Gastrocnemius medialis (tissue), 4 donors: ENCODE measurements around the gene SPC24. TPM values are rescaled to one million over a fixed set of nuclear protein-coding genes. Genes with fewer than 3 reads are reported as not detected.
A peak's percentile ranks its signal among the peaks of the same experiment; 100 is the strongest.

Source experiments
- ATAC-seq, 2 donors: fragments of 150-250 bp; one replicate each; pipeline ENCODE4 v1.9.1; 2016
- DNase-seq, 2 donors: peaks; one replicate each; pipeline ENCODE4 v3.0.0-alpha.2; 2019
- H3K27ac ChIP-seq, 4 donors: fragments of 200-600 bp; sonication (generic); 1 replicate in 1 of 4; 2 replicates in 3 of 4; pipeline ENCODE4 v1.5.1; 2016 to 2018; ENCODE audit warnings: mild to moderate bottlenecking in 2 of 4, moderate library complexity in 1 of 4
- H3K27me3 ChIP-seq, 3 donors: fragments of 200-600 bp; sonication (generic) in 2 of 3; 1 replicate in 1 of 3; 2 replicates in 2 of 3; pipeline versions ENCODE4 v1.5.1 to v1.6.0; 2016 to 2019; ENCODE audit warnings: mild to moderate bottlenecking in 1 of 3, moderate library complexity in 1 of 3
- H3K36me3 ChIP-seq, 2 donors: fragments of 200-600 bp; sonication (generic) in 1 of 2; one replicate each; pipeline ENCODE4 v1.5.1; 2017 to 2018
- H3K4me1 ChIP-seq, 2 donors: fragments of 200-600 bp; sonication (generic) in 1 of 2; one replicate each; pipeline ENCODE4 v1.5.1; 2016 to 2017; ENCODE audit warnings: mild to moderate bottlenecking in 2 of 2
- H3K4me3 ChIP-seq, 4 donors: fragments of 200-600 bp; sonication (generic) in 3 of 4; 1 replicate in 1 of 4; 2 replicates in 3 of 4; pipeline ENCODE4 v1.5.1; 2016 to 2019; ENCODE audit warnings: mild to moderate bottlenecking in 2 of 4
- H3K9me3 ChIP-seq, 3 donors: fragments of 200-600 bp; sonication (generic) in 2 of 3; 1 replicate in 1 of 3; 2 replicates in 2 of 3; pipeline ENCODE4 v1.5.1; 2016 to 2019
- CTCF ChIP-seq, 5 experiments: fragments of 450-650 bp in 3 of 5; fragments of 200-600 bp in 2 of 5; sonication (generic) in 2 of 5; IDR thresholded peaks in 4 of 5; conservative IDR thresholded peaks in 1 of 5; 1 replicate in 4 of 5; 2 replicates in 1 of 5; pipeline ENCODE4 v1.5.1; 2016 to 2019; ENCODE audit warnings: antibody characterized with exemption in 5 of 5, mild to moderate bottlenecking in 3 of 5, moderate library complexity in 3 of 5
- POLR2A ChIP-seq, 2 donors: fragments of 450-650 bp; IDR thresholded peaks; one replicate each; pipeline ENCODE4 v1.6.1; 2017; ENCODE audit warnings: antibody characterized with exemption in 2 of 2, mild to moderate bottlenecking in 2 of 2, moderate library complexity in 2 of 2
- in situ Hi-C, 4 donors: fragments of 200-750 bp; cut with MboI; loops; one replicate each; pipeline versions ENCODE4 v1.15.0 to v1.8.0; 2017; ENCODE audit warnings: low sequenced_read_pairs in 4 of 4
- intact Hi-C: fragments of 100-400 bp; cut with DNase I; formaldehyde crosslinking; loops from one replicate; pipeline ENCODE4 v1.15.1; 2023; ENCODE audit warnings: low total_unique reads
- total RNA-seq, 4 donors: library from RNA; depleted of rRNA; stranded (reverse); fragments of >200 nt; gene quantifications; one replicate each; pipeline versions ENCODE4 v1.1.0 to v1.2.3, GENCODE V29; 2016

The SPC24 gene
- total RNA-seq, 4 donors from 2014 or later = 0.55 to 1.6 TPM; not detected in 2

GRCh38 chr19:11196406-11197287 lies 41.1 kb upstream of the SPC24 start:
- intact Hi-C loops = loop anchor here (10.0 kb wide), 1 partner anchor 232 kb away; the partner anchor contains the start of gene SMARCA4
- H3K36me3 ChIP-seq = peaks cover 0 to 19% of the 10 kb centered on the region in 2 donors
- H3K4me3 ChIP-seq = peak overlapping the region; percentile 56 to 78 (median 75)
- DNase-seq (no peak), ATAC-seq (peak; percentile 16 to 34)
- peak overlapping the region; percentile 83 to 92 (median 87) for H3K27ac ChIP-seq
- TF ChIP-seq POLR2A (IDR thresholded peaks at IDR 0.05) (no peak), CTCF (IDR thresholded peaks at IDR 0.05 in 4 of 5, conservative IDR thresholded peaks at IDR 0.05 in 1 of 5) (no peak)
- H3K4me1 ChIP-seq = peaks cover 10 to 23% of the 10 kb centered on the region in 2 donors
- H3K27me3 ChIP-seq = no peaks in the 10 kb centered on the region
- no peaks in the 10 kb centered on the region for H3K9me3 ChIP-seq
- in situ Hi-C loops = no loop called here

DNA sequence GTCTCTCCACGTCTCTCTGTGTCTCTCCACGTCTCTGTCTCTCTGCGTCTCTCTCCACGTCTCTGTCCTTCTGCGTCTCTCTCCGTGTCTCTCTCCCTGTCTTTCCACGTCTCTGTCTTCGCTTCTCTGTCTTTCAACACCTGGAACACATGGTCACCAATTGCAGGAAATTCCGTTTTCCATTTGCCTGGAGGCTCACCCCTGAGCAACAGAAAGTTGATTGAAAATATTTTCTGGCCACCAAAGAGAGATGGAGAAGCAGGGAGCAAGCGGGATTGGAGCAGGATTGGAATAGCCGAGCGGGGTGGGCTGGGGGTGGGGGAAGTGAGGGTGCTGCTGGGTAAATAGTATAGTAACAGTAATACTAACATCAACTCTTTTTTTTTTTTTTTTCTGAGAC lies 40.1 kb upstream of the SPC24 start:
- no peak for ATAC-seq
- peak overlapping the region; percentile 83 to 92 (median 87) for H3K27ac ChIP-seq
- H3K27me3 ChIP-seq = no peaks in the 10 kb centered on the region
- no peaks in the 10 kb centered on the region for H3K9me3 ChIP-seq
- TF ChIP-seq CTCF (IDR thresholded peaks at IDR 0.05 in 4 of 5, conservative IDR thresholded peaks at IDR 0.05 in 1 of 5) (no peak), POLR2A (IDR thresholded peaks at IDR 0.05) (no peak)
- in situ Hi-C loops (no loop called here), intact Hi-C loops (loop anchor here (10.0 kb wide), 1 partner anchor 231 kb away; the partner anchor contains the start of gene SMARCA4)
- H3K36me3 ChIP-seq = peaks cover 0 to 19% of the 10 kb centered on the region in 2 donors
- no peak for DNase-seq
- peaks cover 10 to 33% of the 10 kb centered on the region in 2 donors for H3K4me1 ChIP-seq
- peak overlapping the region in 2 of 4 donors; percentile 56 to 78 for H3K4me3 ChIP-seq

GRCh38 chr19:11194656-11195558 lies 39.3 kb upstream of the SPC24 start:
- H3K9me3 ChIP-seq = no peaks in the 10 kb centered on the region
- no peaks in the 10 kb centered on the region for H3K27me3 ChIP-seq
- ATAC-seq (no peak), DNase-seq (no peak)
- in situ Hi-C loops (no loop called here), intact Hi-C loops (loop anchor here (10.0 kb wide), 1 partner anchor 230 kb away; the partner anchor contains the start of gene SMARCA4)
- no peak for TF ChIP-seq POLR2A (IDR thresholded peaks at IDR 0.05)
- TF ChIP-seq CTCF (IDR thresholded peaks at IDR 0.05 in 4 of 5, conservative IDR thresholded peaks at IDR 0.05 in 1 of 5) = no peak
- H3K4me3 ChIP-seq = peak overlapping the region; percentile 26 to 78 (median 44)
- peaks cover 17 to 41% of the 10 kb centered on the region in 2 donors for H3K4me1 ChIP-seq
- peak overlapping the region; percentile 57 to 92 (median 86) for H3K27ac ChIP-seq
- peaks cover 0 to 19% of the 10 kb centered on the region in 2 donors for H3K36me3 ChIP-seq

- peaks cover 23 to 46% of the 10 kb centered on the region in 2 donors for H3K4me1 ChIP-seq
- peaks cover 0 to 19% of the 10 kb centered on the region in 2 donors for H3K36me3 ChIP-seq
- TF ChIP-seq CTCF (IDR thresholded peaks at IDR 0.05 in 4 of 5, conservative IDR thresholded peaks at IDR 0.05 in 1 of 5) (no peak), POLR2A (IDR thresholded peaks at IDR 0.05) (no peak)
- no peak overlapping the region for H3K4me3 ChIP-seq
- ATAC-seq (no peak), DNase-seq (no peak)
- in situ Hi-C loops = no loop called here
- no peaks in the 10 kb centered on the region for H3K27me3 ChIP-seq
- H3K27ac ChIP-seq = peak overlapping the region; percentile 57 to 92 (median 86)
- intact Hi-C loops = loop anchor here (10.0 kb wide), 1 partner anchor 229 kb away; the partner anchor contains the start of gene SMARCA4
- H3K9me3 ChIP-seq = no peaks in the 10 kb centered on the region
Observed at GRCh38 chr19:11194173-11194572, 38.6 kb upstream of the SPC24 start.
